Dermis lymphatic vessel endothelial cell (primary cell): ENCODE results near the gene GTPBP4. TPM values are rescaled to one million over a fixed set of nuclear protein-coding genes. Genes with fewer than 3 reads are reported as not detected.

Experiments used
- total RNA-seq: library from RNA; depleted of rRNA; stranded (reverse); fragments of >200 nt; gene quantifications from 2 replicates; pipeline ENCODE4 v1.2.1, GENCODE V29; 2014

Gene GTPBP4
- total RNA-seq = 19.5 and 30.3 TPM in 2 replicates

DNA sequence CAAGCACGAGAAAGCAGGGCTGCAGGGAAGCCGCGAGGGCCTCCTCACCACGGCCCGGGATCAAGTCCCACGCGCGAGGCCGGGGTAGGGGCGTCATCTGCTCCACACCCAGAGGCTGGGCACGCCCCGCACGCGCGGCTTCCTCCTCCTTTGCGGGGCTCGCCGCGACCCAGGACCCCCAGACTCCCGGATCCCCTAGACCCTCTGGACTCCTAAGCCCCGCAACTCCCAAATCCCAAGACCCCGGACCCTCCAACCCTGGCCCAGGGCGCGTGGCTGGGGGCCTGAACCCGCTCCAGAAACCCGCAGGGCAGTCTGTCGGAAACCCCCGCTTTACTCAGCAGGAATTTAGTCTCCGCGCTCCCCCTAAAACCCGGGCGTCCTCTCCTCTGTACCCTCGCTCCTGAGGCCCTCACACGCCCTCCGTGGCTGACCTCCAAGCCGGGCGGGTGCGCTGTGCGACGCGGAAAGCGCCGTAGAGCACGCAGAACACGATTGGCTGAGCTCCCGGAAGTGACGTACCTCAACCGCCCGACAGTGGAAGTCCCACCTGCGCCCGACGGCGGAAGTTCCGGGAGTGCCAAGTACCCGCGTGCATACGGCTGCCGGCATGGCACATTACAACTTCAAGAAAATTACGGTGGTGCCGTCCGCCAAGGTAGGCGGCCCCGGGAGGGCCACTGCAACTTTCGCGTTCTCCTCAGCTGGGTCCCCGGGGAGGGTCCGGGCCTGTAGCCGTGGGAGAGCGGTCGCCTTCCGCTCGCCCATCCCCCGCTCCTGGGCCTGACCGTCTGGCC is at the start of gene GTPBP4:
Gene GTPBP4 (plus strand): TSS at position 565 of the 797 bp plus-strand sequence. CDS start 46 bp downstream, at position 611.

DNA sequence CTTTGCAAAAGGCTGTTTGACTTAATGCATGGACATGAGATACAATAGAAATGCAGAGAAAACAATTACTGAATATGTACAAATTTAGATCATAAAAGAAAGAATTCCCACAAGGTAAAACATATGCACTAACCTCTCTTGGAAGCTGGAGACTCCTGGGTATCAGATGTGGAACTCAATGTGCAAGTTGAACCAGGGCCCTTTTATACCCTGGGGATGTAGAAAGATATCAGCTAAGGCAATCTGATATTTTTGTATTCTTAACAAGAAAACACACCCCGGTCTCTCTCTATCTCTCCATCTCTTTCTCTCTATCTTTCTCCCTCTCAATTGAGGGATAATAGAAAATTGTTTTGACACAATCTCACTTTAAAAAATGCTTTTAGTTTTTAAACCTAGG is 37.4 kb downstream of the GTPBP4 start, which contains the start of gene IDI2:
Gene IDI2 (minus strand): TSS at position 177 of the 400 bp plus-strand sequence. CDS start 1,136 bp downstream, outside the sequence.

DNA sequence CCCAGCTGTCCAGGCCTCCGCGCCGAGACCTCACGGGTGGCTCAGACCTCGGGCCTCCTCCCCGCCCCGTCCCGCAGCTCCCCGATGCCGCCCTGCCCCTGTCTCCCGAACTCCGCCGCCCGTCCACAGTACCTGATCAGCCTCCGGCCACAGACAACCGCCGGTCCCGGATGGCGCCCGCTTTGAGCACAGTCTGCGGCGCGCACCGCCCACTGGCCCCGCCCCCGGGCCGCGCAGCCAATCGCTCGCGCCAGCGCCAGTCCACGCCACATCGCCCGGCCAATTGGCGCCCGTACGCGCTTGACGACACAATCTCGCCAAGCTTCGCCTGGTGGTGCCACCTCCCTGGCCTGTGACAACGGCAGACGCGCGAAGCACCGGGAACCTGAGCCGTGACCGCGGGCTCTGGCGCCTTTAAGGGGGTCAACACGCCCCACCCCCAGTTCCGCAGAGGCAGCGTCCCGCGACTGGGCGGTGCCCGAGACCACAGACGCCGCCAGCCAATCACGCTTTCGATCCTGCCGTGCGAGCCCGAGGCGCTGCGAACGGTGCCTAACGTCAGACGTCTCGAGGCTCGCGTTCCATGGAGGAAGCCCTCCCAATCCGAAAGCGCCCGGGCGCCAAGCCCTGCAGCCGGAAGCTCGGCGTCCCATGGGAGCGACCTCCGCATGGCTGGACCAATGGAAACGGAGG is 60.6 kb downstream of the GTPBP4 start, which contains the start of gene IDI1:
Gene IDI1 (minus strand): TSS at position 388 of the 693 bp plus-strand sequence. CDS start 116 bp downstream, at position 272.

DNA sequence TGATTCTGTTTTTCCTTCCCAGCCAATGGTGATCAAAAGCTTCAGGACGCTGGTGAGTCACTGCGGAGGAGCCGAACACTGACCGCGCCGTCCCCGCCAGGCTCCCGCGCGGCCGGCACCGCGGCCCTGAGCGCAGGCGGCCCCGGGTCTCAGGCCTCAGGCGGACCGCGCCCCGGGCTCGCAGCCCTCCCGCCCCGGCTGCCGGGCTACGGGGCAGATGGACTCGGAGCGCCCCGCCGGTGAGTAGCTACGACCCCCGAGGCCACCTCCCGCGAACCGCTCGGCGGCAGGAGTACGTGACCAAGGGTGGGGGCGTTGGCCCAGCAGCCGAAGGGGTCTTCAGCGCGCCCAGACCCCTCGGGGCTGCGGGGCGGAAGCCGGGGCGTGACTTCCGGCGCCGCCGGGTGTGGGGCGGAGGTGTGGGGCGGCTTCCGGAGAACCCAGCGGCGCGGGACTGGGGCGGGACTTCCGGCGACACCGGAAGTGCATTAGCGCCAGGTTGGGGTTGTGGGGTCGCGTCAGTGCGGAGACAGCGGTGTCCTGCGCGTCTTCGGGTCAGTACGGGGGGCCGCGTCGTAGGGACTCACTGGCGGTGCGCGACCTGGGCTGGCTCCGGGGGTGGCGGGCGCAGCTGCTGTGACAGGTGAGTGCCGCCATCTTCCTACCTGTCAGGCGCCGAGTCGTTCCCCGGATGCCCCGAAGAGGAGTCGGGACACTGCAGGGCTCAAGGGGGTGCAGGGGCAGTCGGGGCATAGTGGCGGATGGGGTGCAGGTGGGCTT is 68.3 kb downstream of the GTPBP4 start, which contains the start of gene WDR37:
Gene WDR37 (plus strand): TSS at position 60 of the 780 bp plus-strand sequence. CDS start 15,771 bp downstream, outside the sequence.

Other genes with a start within 250 kb of the GTPBP4 start
- gene LARP4B, start 56.7 kb upstream of the GTPBP4 start, total RNA-seq = 24.9 and 25.5 TPM in 2 replicates
- gene IDI2, start 37.4 kb downstream of the GTPBP4 start, total RNA-seq = not detected in 2 replicates
- 39.8 and 43.3 TPM in 2 replicates for gene IDI1, start 60.7 kb downstream of the GTPBP4 start, total RNA-seq
- 14.3 and 17.9 TPM in 2 replicates for gene WDR37, start 68.0 kb downstream of the GTPBP4 start, total RNA-seq